Stimulated activated CD4-positive, alpha-beta T cell treated with anti-CD3 and anti-CD28 coated beads, Interleukin-4, amount 100 ng/mL, for 24 hours (primary cell): ENCODE results near the gene HMCN2.
"Not testable (repeated sequence)": the region's sequence is repeated elsewhere in the genome, so short reads cannot be mapped to it uniquely, and the experiment has no call there.

Source experiments
- DNase-seq: peaks from one replicate; pipeline ENCODE4 v3.0.0-alpha.2; 2020

The HMCN2 gene

GRCh38 chr9:130396581-130396980 lies 131.0 kb downstream of the HMCN2 start:
- no peak for DNase-seq

GRCh38 chr9:130398487-130399240 lies 133.1 kb downstream of the HMCN2 start:
- no peak for DNase-seq

- DNase-seq, result no peak
Observed at GRCh38 chr9:130399768-130400167, 134.2 kb downstream of the HMCN2 start.

GRCh38 chr9:130400870-130401269 lies 135.3 kb downstream of the HMCN2 start:
- no peak for DNase-seq

GRCh38 chr9:130401742-130402141 lies 136.2 kb downstream of the HMCN2 start:
- DNase-seq, result not testable (repeated sequence)

- DNase-seq, result no peak
Observed at GRCh38 chr9:130402243-130402642, 136.7 kb downstream of the HMCN2 start.

- DNase-seq, result no peak
Observed at GRCh38 chr9:130402645-130403440, 137.3 kb downstream of the HMCN2 start.

GRCh38 chr9:130405657-130406257 lies 140.2 kb downstream of the HMCN2 start:
- DNase-seq, result no peak

- no peak for DNase-seq
Observed at GRCh38 chr9:130406278-130406895, 140.8 kb downstream of the HMCN2 start.

- DNase-seq, result no peak
Observed at GRCh38 chr9:130407916-130408663, 142.5 kb downstream of the HMCN2 start.

- no peak for DNase-seq
Observed at GRCh38 chr9:130408669-130409068, 143.1 kb downstream of the HMCN2 start.

- no peak for DNase-seq
Observed at GRCh38 chr9:130409246-130409645, 143.7 kb downstream of the HMCN2 start.

GRCh38 chr9:130410443-130410842 lies 144.9 kb downstream of the HMCN2 start:
- DNase-seq, result no peak

GRCh38 chr9:130411566-130411915 lies 146.0 kb downstream of the HMCN2 start:
- no peak for DNase-seq

- DNase-seq, result no peak
Observed at GRCh38 chr9:130414081-130414731, 148.6 kb downstream of the HMCN2 start.

GRCh38 chr9:130414910-130415746 lies 149.6 kb downstream of the HMCN2 start:
- no peak for DNase-seq

- DNase-seq, result no peak
Observed at GRCh38 chr9:130417602-130418001, 152.0 kb downstream of the HMCN2 start.

GRCh38 chr9:130418776-130419175 lies 153.2 kb downstream of the HMCN2 start:
- no peak for DNase-seq

GRCh38 chr9:130419521-130420035 lies 154.0 kb downstream of the HMCN2 start:
- DNase-seq, result no peak

GRCh38 chr9:130421154-130421801 lies 155.7 kb downstream of the HMCN2 start:
- DNase-seq, result no peak
